Measurements from ENCODE around the gene PIAS1. TPM values are rescaled to one million over a fixed set of nuclear protein-coding genes. Genes with fewer than 3 reads are reported as not detected.
"Not testable (repeated sequence)": the region's sequence is repeated elsewhere in the genome, so short reads cannot be mapped to it uniquely, and the experiment has no call there.

PIAS1 gene
- total RNA-seq, 1 donor from 2014 or later: 8.1 TPM

GRCh38 chr15:68183616-68184315 lies 129.7 kb downstream of the PIAS1 start:
- DNase-seq (ENCODE audit: low read depth in 2 of 2): no peak

GRCh38 chr15:68184616-68185480 lies 130.7 kb downstream of the PIAS1 start:
- no peak for DNase-seq (ENCODE audit: low read depth in 2 of 2)

DNA sequence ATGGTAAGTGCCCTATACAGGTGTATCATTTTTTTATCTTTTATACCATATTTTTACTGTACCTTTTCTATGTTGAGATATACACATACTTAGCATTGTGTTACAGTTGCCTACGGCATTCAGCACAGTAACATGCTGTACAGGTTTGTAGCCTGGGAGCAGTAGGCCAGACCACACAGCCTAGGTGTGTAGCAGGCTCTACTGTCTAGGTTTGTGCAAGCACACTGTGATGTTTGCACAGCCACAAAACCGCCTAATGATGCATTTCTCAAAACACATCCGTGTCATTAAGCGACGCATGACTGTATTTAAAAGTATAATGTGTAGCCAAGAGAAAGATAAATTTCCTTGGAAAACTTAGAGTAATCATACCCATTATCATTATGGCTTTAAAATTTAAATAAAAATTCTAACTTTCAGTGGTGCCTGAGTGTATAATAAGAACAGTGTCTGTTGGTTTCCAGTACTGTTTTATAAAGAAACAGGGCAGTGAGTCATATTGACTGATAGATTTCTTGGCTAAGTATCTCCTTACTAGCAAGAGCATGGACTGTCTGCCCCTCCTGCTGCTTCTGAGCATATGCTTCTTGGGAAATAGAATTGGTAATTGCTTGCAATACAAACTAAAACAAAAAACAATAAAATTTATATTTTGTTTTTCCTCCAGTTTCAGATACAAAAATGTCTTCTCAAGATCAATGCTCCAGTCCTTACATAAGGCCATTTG lies 132.7 kb downstream of the PIAS1 start:
- DNase-seq (ENCODE audit: low read depth in 2 of 2): no peak

DNA sequence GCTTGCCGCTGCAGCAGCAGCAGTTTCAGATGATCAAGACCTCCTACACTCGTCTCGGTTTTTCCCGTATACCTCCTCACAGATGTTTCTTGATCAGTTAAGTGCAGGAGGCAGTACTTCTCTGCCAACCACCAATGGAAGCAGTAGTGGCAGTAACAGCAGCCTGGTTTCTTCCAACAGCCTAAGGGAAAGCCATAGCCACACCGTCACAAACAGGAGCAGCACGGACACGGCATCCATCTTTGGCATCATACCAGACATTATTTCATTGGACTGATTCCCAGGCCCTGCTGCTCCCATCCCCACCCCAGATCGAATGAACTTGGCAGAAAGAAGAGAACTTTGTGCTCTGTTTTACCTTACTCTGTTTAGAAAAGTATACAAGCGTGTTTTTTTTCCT lies 133.4 kb downstream of the PIAS1 start:
- peak; percentile 61 for DNase-seq (ENCODE audit: low read depth in 2 of 2)

DNA sequence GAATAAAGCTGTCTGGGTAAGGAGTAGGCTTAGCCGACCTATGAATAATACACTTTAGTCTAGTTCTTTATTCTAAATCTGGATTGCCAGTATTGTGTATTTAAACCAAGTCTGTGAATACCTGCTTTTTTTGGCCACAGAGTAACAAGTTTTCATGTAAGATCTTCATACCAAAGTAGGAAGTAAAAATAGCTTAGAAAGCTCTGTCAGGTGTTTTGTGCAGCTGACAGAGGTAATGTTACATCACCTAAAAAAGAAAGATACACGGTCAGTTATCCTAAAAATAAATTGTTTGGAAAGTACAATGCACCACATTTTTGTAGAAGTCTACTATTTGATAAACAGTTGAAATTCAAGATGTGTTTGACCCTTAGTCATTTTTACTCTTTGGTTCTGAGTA lies 134.5 kb downstream of the PIAS1 start:
- no peak for DNase-seq (ENCODE audit: low read depth in 2 of 2)

- DNase-seq (ENCODE audit: low read depth in 2 of 2): no peak
Observed at GRCh38 chr15:68190048-68190447, 135.9 kb downstream of the PIAS1 start.

DNA sequence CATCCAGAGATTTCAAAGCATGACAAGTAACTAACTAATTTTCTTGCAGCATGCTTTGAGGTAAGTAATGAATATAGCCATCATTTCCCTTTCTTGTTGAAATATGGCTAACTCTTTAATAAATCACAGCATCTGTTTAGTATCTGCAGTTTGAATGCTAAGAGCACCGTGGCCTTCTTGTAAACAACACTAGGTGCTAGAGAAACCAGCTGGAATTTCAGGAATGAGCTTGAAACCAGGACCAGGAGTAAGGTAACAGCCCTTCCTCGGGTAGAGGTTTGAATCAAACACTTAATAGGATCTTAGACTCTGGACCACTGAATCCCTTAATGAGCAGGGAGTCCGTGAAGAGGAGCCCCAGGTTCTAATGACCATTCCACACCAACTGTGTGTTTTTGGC lies 137.4 kb downstream of the PIAS1 start:
- no peak for DNase-seq (ENCODE audit: low read depth in 2 of 2)

DNA sequence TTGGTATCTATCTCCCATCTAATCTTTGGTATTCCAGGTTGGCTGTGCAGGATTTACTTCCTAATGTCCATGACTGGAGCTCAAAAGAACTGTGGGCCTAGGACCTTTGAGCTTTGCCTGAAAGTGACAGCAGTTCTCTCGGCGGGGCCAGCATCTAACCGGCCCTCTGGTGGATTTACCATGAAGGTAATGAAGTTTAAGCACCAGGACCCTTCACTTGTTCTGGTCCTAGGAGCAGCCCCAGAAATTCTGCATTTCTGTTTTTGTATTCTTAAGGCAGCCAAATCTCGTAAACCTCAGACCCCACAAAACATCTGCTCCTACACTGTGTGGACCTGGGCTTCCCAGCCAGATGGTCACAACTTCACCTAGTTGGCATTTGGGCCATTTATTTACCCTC lies 138.0 kb downstream of the PIAS1 start:
- no peak for DNase-seq (ENCODE audit: low read depth in 2 of 2)

DNA sequence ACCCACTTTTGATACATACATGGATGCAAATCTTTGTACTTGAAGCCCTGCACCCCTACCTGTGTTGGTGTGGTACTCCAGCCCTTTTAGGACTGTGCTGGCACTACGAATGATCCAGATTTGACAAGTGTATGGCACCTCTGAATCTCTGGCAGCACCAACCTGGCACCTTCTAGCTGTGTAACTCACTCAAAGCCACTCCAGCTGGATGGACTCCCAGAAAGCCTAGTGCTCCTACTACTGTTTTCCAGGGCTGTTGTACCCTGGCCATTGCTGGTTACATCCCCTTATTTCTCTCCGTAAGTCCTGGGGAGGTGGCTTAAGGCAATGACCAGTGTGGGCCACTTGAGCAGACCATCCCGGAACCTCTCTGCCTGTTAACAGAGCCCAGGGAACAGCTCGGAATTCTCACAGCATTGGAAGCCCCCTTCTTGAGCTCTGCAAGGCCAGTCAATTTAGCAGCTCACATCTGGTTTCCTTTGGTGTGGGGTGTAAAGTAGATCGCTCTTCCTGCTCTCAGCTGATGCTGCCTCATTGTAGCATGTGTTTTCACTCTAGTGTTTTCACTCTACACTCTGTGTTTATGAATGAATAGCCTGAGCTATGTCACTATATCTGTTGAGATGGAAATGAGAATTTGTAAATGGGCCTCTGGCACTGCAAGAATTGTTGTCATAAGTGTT lies 138.8 kb downstream of the PIAS1 start:
- DNase-seq (ENCODE audit: low read depth in 2 of 2): no peak

- no peak for DNase-seq (ENCODE audit: low read depth in 2 of 2)
Observed at GRCh38 chr15:68195336-68196112, 141.4 kb downstream of the PIAS1 start.

DNA sequence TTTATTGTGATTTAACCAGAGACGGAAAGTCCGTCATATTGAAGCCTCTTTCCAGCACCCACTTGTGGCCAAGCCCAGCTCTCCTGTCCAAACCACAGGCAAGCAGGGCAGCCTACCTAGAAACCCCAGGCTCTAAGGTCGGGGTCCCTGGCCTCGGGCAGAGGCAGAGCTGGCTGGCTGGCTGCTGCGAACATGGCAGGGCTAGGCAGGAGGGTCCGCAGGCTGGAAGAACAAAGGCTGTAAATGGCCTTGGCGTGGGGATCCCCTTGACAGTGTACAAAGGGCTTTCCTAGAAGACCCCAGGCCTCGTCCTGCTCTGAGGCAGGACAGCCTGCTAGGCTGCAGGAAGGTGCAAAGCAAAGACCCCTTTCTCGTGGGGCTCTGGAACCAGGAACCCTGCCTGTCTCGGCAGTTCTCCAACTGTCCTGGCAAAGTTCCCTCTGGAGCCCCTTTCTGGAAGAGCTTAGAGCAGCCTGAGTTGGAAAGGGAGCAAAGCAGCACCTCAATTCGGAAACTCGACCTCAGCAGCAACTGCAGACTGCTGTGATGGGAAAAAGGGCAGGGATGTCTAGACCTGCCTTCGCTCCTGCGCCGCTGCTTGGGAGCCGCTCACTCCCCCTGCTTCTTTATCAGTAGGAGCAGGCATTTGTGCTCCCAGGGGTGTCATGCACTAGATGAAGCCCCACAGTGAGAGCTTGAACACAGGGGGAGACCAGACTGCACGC lies 142.5 kb downstream of the PIAS1 start:
- DNase-seq (ENCODE audit: low read depth in 2 of 2): no peak

GRCh38 chr15:68197170-68197492 lies 143.0 kb downstream of the PIAS1 start:
- no peak for DNase-seq (ENCODE audit: low read depth in 2 of 2)

- DNase-seq (ENCODE audit: low read depth in 2 of 2): no peak
Observed at GRCh38 chr15:68197661-68198437, 143.7 kb downstream of the PIAS1 start.

DNA sequence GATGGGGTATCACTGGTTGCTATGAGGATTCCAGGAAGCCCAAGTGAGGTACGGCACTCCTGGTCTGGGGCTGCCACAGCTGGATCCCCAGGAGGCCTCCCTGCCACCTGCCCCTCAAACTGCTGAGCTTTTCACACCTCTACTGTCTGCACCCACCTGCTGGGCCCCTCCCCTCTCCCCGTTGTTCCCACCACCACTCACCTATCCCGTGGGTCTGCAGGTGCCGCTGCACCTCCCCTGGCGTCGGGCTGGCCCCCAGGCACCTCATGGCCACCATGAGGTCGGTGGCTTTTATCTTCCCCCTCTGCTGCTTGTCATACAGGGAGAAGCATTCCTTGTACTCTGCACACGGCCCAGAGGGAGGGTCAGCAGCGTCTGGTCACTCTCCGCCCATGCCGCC lies 145.2 kb downstream of the PIAS1 start:
- DNase-seq (ENCODE audit: low read depth in 2 of 2): no peak

GRCh38 chr15:68200016-68200861 lies 146.1 kb downstream of the PIAS1 start:
- DNase-seq (ENCODE audit: low read depth in 2 of 2): no peak

DNA sequence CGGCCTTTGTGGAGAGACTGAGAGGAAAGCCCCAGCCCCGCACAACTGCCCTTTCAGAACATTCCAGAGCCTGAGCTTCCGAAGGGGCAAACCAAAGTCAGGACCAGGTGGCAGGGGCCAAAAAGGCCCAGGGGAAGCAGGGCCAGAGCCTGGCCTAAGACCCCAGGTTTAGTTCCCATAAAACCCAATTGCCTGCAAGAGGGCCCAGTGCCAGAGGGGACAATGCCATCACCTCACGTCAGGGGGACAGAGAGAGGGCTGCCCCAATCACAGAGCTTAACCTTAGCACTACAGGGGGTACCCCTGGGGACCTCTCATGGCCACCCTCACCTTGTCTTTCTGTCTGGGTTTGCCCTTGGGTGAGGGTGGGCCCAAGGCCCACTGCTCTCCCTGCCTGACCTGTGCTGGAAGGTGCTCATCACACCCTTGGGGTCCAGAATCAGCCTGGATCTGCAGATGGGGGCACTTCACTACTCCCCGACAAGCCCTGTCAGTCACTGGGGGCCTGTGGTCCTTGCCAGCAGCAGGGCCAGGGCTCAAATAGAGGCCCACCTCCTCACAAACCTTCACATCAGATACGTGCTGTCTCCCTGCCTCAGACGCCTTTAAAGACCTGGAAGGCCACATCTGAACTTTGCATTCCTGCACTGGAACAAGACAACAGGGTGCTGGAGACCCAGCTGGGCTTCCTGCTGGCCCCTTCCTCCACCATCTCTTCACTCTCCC lies 147.2 kb downstream of the PIAS1 start:
- no peak for DNase-seq (ENCODE audit: low read depth in 2 of 2)

DNA sequence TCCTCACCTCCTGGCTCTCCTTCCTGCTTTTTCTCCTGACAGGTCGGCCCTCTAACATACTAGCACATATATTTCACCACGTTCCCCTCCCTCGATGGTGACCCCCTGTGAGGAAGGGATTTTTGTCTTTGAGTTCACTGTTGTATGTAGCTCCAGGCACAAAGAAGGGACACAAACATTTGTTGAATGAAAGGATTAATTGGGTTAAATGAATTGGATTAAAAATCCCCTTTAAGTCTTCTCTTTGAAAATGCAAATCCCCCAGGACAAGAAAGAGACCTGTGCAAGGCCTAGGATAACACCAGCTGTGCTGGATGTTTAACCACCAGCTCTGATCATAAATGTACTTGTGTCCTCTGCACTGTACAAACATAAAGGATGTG lies 147.8 kb downstream of the PIAS1 start:
- DNase-seq (ENCODE audit: low read depth in 2 of 2): no peak

DNA sequence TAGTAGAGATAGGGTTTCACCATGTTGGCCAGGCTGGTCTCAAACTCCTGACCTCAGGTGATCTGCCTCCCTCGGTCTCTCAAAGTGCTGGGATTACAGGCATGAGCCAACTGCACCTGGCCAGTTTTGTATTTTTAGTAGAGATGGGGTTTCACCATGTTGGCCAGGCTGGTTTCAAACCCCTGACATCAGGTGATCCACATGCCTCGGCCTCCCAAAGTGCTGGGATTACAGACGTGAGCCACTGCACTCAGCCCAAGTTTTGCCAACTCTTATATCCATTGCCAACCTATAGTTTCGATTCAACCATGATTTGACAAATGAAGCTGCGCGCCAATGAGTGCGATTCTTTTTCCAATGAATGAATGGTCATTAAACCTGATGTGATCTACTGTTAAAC lies 148.9 kb downstream of the PIAS1 start:
- DNase-seq (ENCODE audit: low read depth in 2 of 2): not testable (repeated sequence)

All from dermis microvascular lymphatic vessel endothelial cell (primary cell).